Gastroesophageal sphincter (tissue), 4 donors: ENCODE data around the gene ZNF74. TPM values are rescaled to one million over a fixed set of nuclear protein-coding genes. Genes with fewer than 3 reads are reported as not detected.
A peak's percentile ranks its signal among the peaks of the same experiment; 100 is the strongest.

Source experiments
- ATAC-seq: fragments of 150-250 bp; one replicate; pipeline ENCODE4 v1.9.1; 2016; ENCODE audit warnings: mild to moderate bottlenecking, moderate library complexity
- H3K27ac ChIP-seq, 4 donors: fragments of 200-600 bp; sonication (generic) in 3 of 4; 1 replicate in 3 of 4; 2 replicates in 1 of 4; pipeline ENCODE4 v1.5.1; 2016 to 2019
- H3K27me3 ChIP-seq: fragments of 200-600 bp; sonication (generic); one replicate; pipeline ENCODE4 v1.5.1; 2019
- H3K36me3 ChIP-seq, 2 donors: fragments of 200-600 bp; sonication (generic); one replicate each; pipeline ENCODE4 v1.5.1; 2019; ENCODE audit warnings: control low read depth in 1 of 2
- H3K4me1 ChIP-seq, 3 donors: fragments of 200-600 bp; sonication (generic); 1 replicate in 2 of 3; 2 replicates in 1 of 3; pipeline ENCODE4 v1.5.1; 2016 to 2019; ENCODE audit warnings: control low read depth in 2 of 3
- H3K4me3 ChIP-seq, 2 donors: fragments of 200-600 bp; sonication (generic); one replicate each; pipeline ENCODE4 v1.5.1; 2019; ENCODE audit warnings: mild to moderate bottlenecking in 1 of 2, moderate library complexity in 1 of 2
- H3K9me3 ChIP-seq, 3 donors: fragments of 200-600 bp; sonication (generic); one replicate each; pipeline ENCODE4 v1.5.1; 2017 to 2019; ENCODE audit warnings: control low read depth in 2 of 3
- CTCF ChIP-seq, 4 experiments: fragments of 200-600 bp in 2 of 4; fragments of 450-650 bp in 2 of 4; sonication (generic) in 1 of 4; IDR thresholded peaks; one replicate each; pipeline ENCODE4 v1.5.1; 2017 to 2019; ENCODE audit warnings: antibody characterized with exemption in 4 of 4, mild to moderate bottlenecking in 2 of 4, moderate library complexity in 2 of 4
- EP300 ChIP-seq: sonication (generic); formaldehyde crosslinking; IDR thresholded peaks from one replicate; pipeline ENCODE4 v1.6.1; 2017; ENCODE audit warnings: antibody characterized with exemption, mild to moderate bottlenecking
- POLR2A ChIP-seq, 2 donors: fragments of 450-650 bp; IDR thresholded peaks; one replicate each; pipeline ENCODE4 v1.6.1; 2017; ENCODE audit warnings: antibody characterized with exemption in 2 of 2, mild to moderate bottlenecking in 2 of 2, moderate library complexity in 1 of 2
- POLR2AphosphoS5 ChIP-seq: sonication (generic); formaldehyde crosslinking; IDR thresholded peaks from one replicate; pipeline ENCODE4 v1.6.1; 2017; ENCODE audit warnings: antibody characterized with exemption
- WGBS, 2 donors: methylation state at CpG; one replicate each; pipeline ENCODE4 v1.1.5; 2018; ENCODE audit warnings: low coverage in 1 of 2; 5-methylcytosine and 5-hydroxymethylcytosine counted together
- total RNA-seq, 4 donors: library from RNA; depleted of rRNA; stranded (reverse); fragments of >200 nt; gene quantifications; one replicate each; pipeline ENCODE4 v1.1.0, GENCODE V29; 2016

Gene ZNF74
- total RNA-seq, 4 donors from 2014 or later: 8.6 to 19.9 (median 11.1) TPM

GRCh38 chr22:20428496-20429253, 34.7 kb downstream of the ZNF74 start:
- H3K4me3 ChIP-seq: peak overlapping the region in 1 of 2 donors; percentile 37
- H3K27me3 ChIP-seq: peaks cover 7% of the 10 kb centered on the region
- no peak for TF ChIP-seq POLR2AphosphoS5
- no peak for TF ChIP-seq EP300
- no peak for TF ChIP-seq POLR2A (IDR thresholded peaks at IDR 0.05)
- no peak for TF ChIP-seq CTCF (IDR thresholded peaks at IDR 0.05)
- no peak overlapping the region for H3K27ac ChIP-seq
- peaks cover 0 to 61% of the 10 kb centered on the region in 2 donors for H3K36me3 ChIP-seq
- peaks cover 0 to 58% (median 13%) of the 10 kb centered on the region in 3 donors for H3K4me1 ChIP-seq
- WGBS, 2 donors: 85% methylated on average over 13 of the region's 23 CpGs; no CpG with 5 or more reads in 1 of the 2 donors
- H3K9me3 ChIP-seq: no peaks in the 10 kb centered on the region
- ATAC-seq: no peak

GRCh38 chr22:20429254-20430100, 35.5 kb downstream of the ZNF74 start:
- peak overlapping the region in 1 of 2 donors; percentile 37 for H3K4me3 ChIP-seq
- H3K9me3 ChIP-seq: no peaks in the 10 kb centered on the region
- H3K4me1 ChIP-seq: peaks cover 0 to 57% (median 7%) of the 10 kb centered on the region in 3 donors
- H3K27ac ChIP-seq: no peak overlapping the region
- ATAC-seq: no peak
- peaks cover 0 to 61% of the 10 kb centered on the region in 2 donors for H3K36me3 ChIP-seq
- WGBS, 2 donors: no CpG with 5 or more reads among the region's 75 CpGs
- no peak for TF ChIP-seq CTCF (IDR thresholded peaks at IDR 0.05)
- no peak for TF ChIP-seq POLR2A (IDR thresholded peaks at IDR 0.05)
- no peak for TF ChIP-seq EP300
- TF ChIP-seq POLR2AphosphoS5: no peak
- H3K27me3 ChIP-seq: peaks cover 7% of the 10 kb centered on the region

GRCh38 chr22:20430101-20430719, 36.3 kb downstream of the ZNF74 start:
- no peak overlapping the region for H3K27ac ChIP-seq
- WGBS, 2 donors: 80% methylated on average over 2 of the region's 37 CpGs; no CpG with 5 or more reads in 1 of the 2 donors
- ATAC-seq: no peak
- peaks cover 0 to 57% (median 7%) of the 10 kb centered on the region in 3 donors for H3K4me1 ChIP-seq
- H3K9me3 ChIP-seq: no peaks in the 10 kb centered on the region
- H3K36me3 ChIP-seq: peaks cover 0 to 55% of the 10 kb centered on the region in 2 donors
- peaks cover 7% of the 10 kb centered on the region for H3K27me3 ChIP-seq
- TF ChIP-seq CTCF (IDR thresholded peaks at IDR 0.05) (no peak), EP300 (no peak), POLR2A (IDR thresholded peaks at IDR 0.05) (no peak), POLR2AphosphoS5 (no peak)
- peak overlapping the region in 1 of 2 donors; percentile 37 for H3K4me3 ChIP-seq

- H3K4me1 ChIP-seq: peaks cover 0 to 59% (median 11%) of the 10 kb centered on the region in 3 donors
- no peak overlapping the region for H3K27ac ChIP-seq
- peaks cover 14% of the 10 kb centered on the region for H3K27me3 ChIP-seq
- TF ChIP-seq POLR2AphosphoS5 (peak; percentile 15), POLR2A (IDR thresholded peaks at IDR 0.05) (no peak), CTCF (IDR thresholded peaks at IDR 0.05) (peak in 3 of 4 experiments; percentile 29 to 60 (median 30)), EP300 (no peak)
- peak overlapping the region in 1 of 2 donors; percentile 36 for H3K4me3 ChIP-seq
- WGBS, 2 donors: no CpG with 5 or more reads among the region's 94 CpGs
- H3K36me3 ChIP-seq: peaks cover 0 to 48% of the 10 kb centered on the region in 2 donors
- ATAC-seq: peak; percentile 50
- no peaks in the 10 kb centered on the region for H3K9me3 ChIP-seq
These were observed 37.0 kb downstream of the ZNF74 start for GRCh38 chr22:20430720-20431510.
